Stomach (tissue), 9 donors: ENCODE data around the gene DENND2D. TPM values are rescaled to one million over a fixed set of nuclear protein-coding genes. Genes with fewer than 3 reads are reported as not detected.

Experiments
- DNase-seq, 2 donors: peaks; one replicate each; pipeline versions ENCODE4 v3.0.0 to v3.0.0-alpha.2; 2013 to 2019
- H3K27ac ChIP-seq, 5 donors: fragments of 200-600 bp in 4 of 5; sonication (generic) in 4 of 5; one replicate each; pipeline ENCODE4 v1.5.1; 2013 to 2019; ENCODE audit warnings: mild to moderate bottlenecking in 1 of 5, moderate library complexity in 1 of 5
- H3K27me3 ChIP-seq, 3 donors: fragments of 200-600 bp; sonication (generic); one replicate each; pipeline ENCODE4 v1.5.1; 2017 to 2019; ENCODE audit warnings: mixed run types in 1 of 3
- H3K36me3 ChIP-seq, 4 donors: fragments of 200-600 bp; sonication (generic); 1 replicate in 3 of 4; 2 replicates in 1 of 4; pipeline ENCODE4 v1.5.1; 2016 to 2019
- H3K4me1 ChIP-seq, 4 donors: fragments of 200-600 bp; sonication (generic); one replicate each; pipeline ENCODE4 v1.5.1; 2016 to 2019
- H3K4me3 ChIP-seq, 4 donors: fragments of 200-600 bp; sonication (generic) in 3 of 4; one replicate each; pipeline ENCODE4 v1.5.1; 2016 to 2019; ENCODE audit warnings: mild to moderate bottlenecking in 1 of 4
- H3K9me3 ChIP-seq, 4 donors: fragments of 200-600 bp; sonication (generic); one replicate each; pipeline ENCODE4 v1.5.1; 2016 to 2019
- CTCF ChIP-seq, 7 experiments: fragments of 450-650 bp in 4 of 7; fragments of 200-600 bp in 3 of 7; sonication (generic) in 3 of 7; IDR thresholded peaks; one replicate each; pipeline ENCODE4 v1.5.1; 2016 to 2019; ENCODE audit warnings: antibody characterized with exemption in 7 of 7, control low read depth in 2 of 7, mild to moderate bottlenecking in 1 of 7
- EP300 ChIP-seq: sonication (generic); formaldehyde crosslinking; IDR thresholded peaks from one replicate; pipeline ENCODE4 v1.6.1; 2017; ENCODE audit warnings: antibody characterized with exemption
- POLR2A ChIP-seq, 4 donors: fragments of 450-650 bp; IDR thresholded peaks; one replicate each; pipeline ENCODE4 v1.6.1; 2016; ENCODE audit warnings: antibody characterized with exemption in 4 of 4, control low read depth in 2 of 4, mild to moderate bottlenecking in 1 of 4, moderate library complexity in 1 of 4
- POLR2AphosphoS5 ChIP-seq, 3 donors: sonication (generic); formaldehyde crosslinking; IDR thresholded peaks; one replicate each; pipeline ENCODE4 v1.6.1; 2016; ENCODE audit warnings: antibody characterized with exemption in 3 of 3
- WGBS, 5 donors: extraction: QIAGEN DNeasy Blood & Tissue Kit in 3 of 5; methylation state at CpG; one replicate each; pipeline versions ENCODE4 v1.1.5 to v1.1.7; 2013 to 2018; 5-methylcytosine and 5-hydroxymethylcytosine counted together
- intact Hi-C: fragments of 100-400 bp; cut with DNase I; formaldehyde crosslinking; loops from one replicate; pipeline ENCODE4 v1.15.1; 2023; ENCODE audit warnings: low total_unique reads
- polyA plus RNA-seq, 3 donors: library from polyadenylated mRNA; stranded (reverse); fragments of 200-250 nt; gene quantifications; one replicate each; pipeline ENCODE4 v1.2.3, GENCODE V29; 2013
- total RNA-seq, 5 donors: library from RNA; depleted of rRNA; stranded (reverse); fragments of >200 nt; gene quantifications; one replicate each; pipeline versions ENCODE4 v1.1.0 to v1.2.3, GENCODE V29; 2014 to 2016
- donor health status: healthy with polysubstance abuse.
- donor health status: Bipolar disorder and iron deficiency.
- donor health status: healthy.

The DENND2D gene
- total and polyA plus RNA-seq, 8 donors: 24.6 to 121 (median 39.5) TPM

- TF ChIP-seq CTCF (IDR thresholded peaks at IDR 0.05) (no peak), EP300 (no peak), POLR2A (IDR thresholded peaks at IDR 0.05) (no peak), POLR2AphosphoS5 (IDR thresholded peaks at IDR 0.05) (no peak)
- Histone ChIP-seq H3K27ac (peak overlapping the region in 4 of 5 donors; percentile 39 to 66 (median 57)), H3K4me1 (peaks cover 11 to 34% (median 19%) of the 10 kb centered on the region in 4 donors), H3K36me3 (no peaks in the 10 kb centered on the region), H3K27me3 (no peaks in the 10 kb centered on the region), H3K4me3 (no peak overlapping the region), H3K9me3 (no peaks in the 10 kb centered on the region)
- intact Hi-C loops: loop anchor here (10.0 kb wide), 1 partner anchor 106 kb away; no protein-coding TSS in a partner anchor
- 48 to 64% (median 48%) methylated on average over 2 of the region's 2 CpGs for WGBS, 5 donors
- no peak for DNase-seq
These were observed 28.3 kb upstream of the DENND2D start for GRCh38 chr1:111228748-111229126.

- no peaks in the 10 kb centered on the region for H3K36me3 ChIP-seq
These were observed 27.7 kb upstream of the DENND2D start for GRCh38 chr1:111227851-111228747.

DNA sequence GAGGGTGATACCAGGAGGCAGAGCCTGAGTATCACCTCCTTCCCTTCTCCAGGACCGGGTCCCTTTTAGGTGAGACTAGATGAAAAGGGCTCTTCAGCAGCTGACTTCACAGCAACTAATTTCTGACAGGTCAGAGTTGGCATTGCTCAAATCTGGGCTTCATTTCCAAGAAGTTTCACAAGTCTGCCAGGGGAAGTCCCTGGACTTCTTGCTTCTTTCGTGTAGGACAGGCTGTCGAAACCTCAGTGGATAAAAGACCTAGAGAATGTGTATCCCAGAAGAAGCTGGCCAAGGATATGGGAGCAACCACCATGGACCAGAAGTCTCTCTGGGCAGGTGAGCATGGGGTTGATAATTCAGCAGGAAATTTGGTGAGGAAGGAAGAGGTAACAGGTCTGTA is 27.0 kb upstream of the DENND2D start, which contains the start of gene CHI3L2:
Gene CHI3L2 (plus strand): TSS at position 280 of the 400 bp plus-strand sequence. CDS start 17 bp downstream, at position 297.
- WGBS, 5 donors: 65 to 82% (median 72%) methylated on average over 3 of the region's 3 CpGs
- Histone ChIP-seq H3K27me3 (no peaks in the 10 kb centered on the region), H3K4me3 (no peak within 1 kb of the TSS), H3K27ac (peak within 1 kb of the TSS in 4 of 5 donors; percentile 39 to 66 (median 57)), H3K36me3 (no peaks in the 10 kb centered on the region), H3K9me3 (no peaks in the 10 kb centered on the region), H3K4me1 (peaks cover 20 to 41% (median 24%) of the 10 kb centered on the region in 4 donors)
- TF ChIP-seq POLR2AphosphoS5 (IDR thresholded peaks at IDR 0.05) (no peak), CTCF (IDR thresholded peaks at IDR 0.05) (no peak), POLR2A (IDR thresholded peaks at IDR 0.05) (no peak), EP300 (no peak)
- no peak for DNase-seq
- intact Hi-C loops: loop anchor here (10.0 kb wide), 1 partner anchor 107 kb away; no protein-coding TSS in a partner anchor

More at GRCh38 chr1:111227851-111228747, 27.7 kb upstream of the DENND2D start:
- Histone ChIP-seq H3K4me1 (peaks cover 14 to 35% (median 19%) of the 10 kb centered on the region in 4 donors), H3K27ac (peak overlapping the region in 4 of 5 donors; percentile 39 to 66 (median 57)), H3K9me3 (no peaks in the 10 kb centered on the region), H3K4me3 (no peak overlapping the region), H3K27me3 (no peaks in the 10 kb centered on the region)
- intact Hi-C loops: loop anchor here (10.0 kb wide), 1 partner anchor 107 kb away; no protein-coding TSS in a partner anchor
- TF ChIP-seq EP300 (no peak), POLR2AphosphoS5 (IDR thresholded peaks at IDR 0.05) (peak in 1 of 3 donors; percentile 45), POLR2A (IDR thresholded peaks at IDR 0.05) (no peak), CTCF (IDR thresholded peaks at IDR 0.05) (no peak)
- DNase-seq: peak; percentile 31 to 58
- WGBS, 5 donors: 58 to 81% (median 63%) methylated on average over 6 of the region's 6 CpGs

DNA sequence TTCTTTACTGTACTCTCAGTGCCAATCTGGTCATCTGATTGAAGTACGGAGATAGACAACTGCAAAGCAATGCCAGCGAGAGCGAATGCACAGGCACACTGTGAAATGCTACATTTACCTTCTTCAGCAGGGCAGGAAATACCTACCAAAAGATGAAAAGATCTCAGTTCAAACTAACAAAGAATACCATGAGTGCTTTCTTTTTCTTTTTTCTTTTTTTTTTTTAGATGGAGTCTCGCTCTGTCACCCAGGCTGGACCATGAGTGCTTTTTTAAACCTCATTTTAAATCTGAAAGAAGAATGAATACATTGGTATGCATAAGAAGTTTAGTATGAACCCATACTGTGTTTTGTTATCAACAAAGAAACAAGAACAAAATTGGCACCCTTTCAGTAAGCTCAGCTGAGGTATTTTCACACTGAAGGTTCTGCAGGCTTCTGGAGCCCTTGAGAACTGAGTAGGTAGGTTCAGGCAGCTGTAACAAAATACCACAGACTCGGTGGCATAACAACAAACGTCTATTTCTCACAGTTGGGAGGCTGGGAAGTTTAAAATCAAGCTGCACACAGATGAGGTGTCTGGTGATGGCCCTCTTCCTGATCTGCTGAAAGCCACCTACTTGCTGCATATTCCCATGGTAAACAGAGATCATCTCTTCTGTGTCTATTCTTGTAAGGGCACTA is 25.4 kb upstream of the DENND2D start:
- WGBS, 5 donors: 34 to 50% (median 42%) methylated on average over 6 of the region's 6 CpGs
- intact Hi-C loops: loop anchor here (10.0 kb wide), 1 partner anchor 109 kb away; no protein-coding TSS in a partner anchor
- Histone ChIP-seq H3K4me3 (no peak overlapping the region), H3K27ac (peak overlapping the region in 2 of 5 donors; percentile 11 to 14), H3K9me3 (no peaks in the 10 kb centered on the region), H3K27me3 (no peaks in the 10 kb centered on the region), H3K36me3 (no peaks in the 10 kb centered on the region), H3K4me1 (peaks cover 28 to 57% (median 31%) of the 10 kb centered on the region in 4 donors)
- peak in 1 of 2 donors; percentile 19 for DNase-seq
- no peak for TF ChIP-seq EP300
- TF ChIP-seq POLR2AphosphoS5 (IDR thresholded peaks at IDR 0.05): no peak
- no peak for TF ChIP-seq CTCF (IDR thresholded peaks at IDR 0.05)
- no peak for TF ChIP-seq POLR2A (IDR thresholded peaks at IDR 0.05)
